K562 (cell line): ENCODE results near the gene WDR27. TPM values are rescaled to one million over a fixed set of nuclear protein-coding genes. Genes with fewer than 3 reads are reported as not detected.

Experiments used
- ATF7 ChIP-seq: fragments of 450-650 bp; IDR thresholded peaks from 2 replicates; pipeline ENCODE4 v1.7.1; 2014; ENCODE audit warnings: mild to moderate bottlenecking, moderate library complexity
- BHLHE40 ChIP-seq: IDR thresholded peaks from 2 replicates; pipeline ENCODE4 v1.6.1; 2011; ENCODE audit warnings: low read length, improper control_type of control experiment
- CC2D1A ChIP-seq: fragments of 450-650 bp; IDR thresholded peaks from 2 replicates; pipeline ENCODE4 v1.6.1; 2017; ENCODE audit warnings: mild to moderate bottlenecking
- CCAR2 ChIP-seq: fragments of 200-400 bp; formaldehyde crosslinking; IDR thresholded peaks from 2 replicates; pipeline ENCODE4 v1.6.1; 2017; ENCODE audit warnings: mild to moderate bottlenecking, low read depth, low read length
- CTBP1 ChIP-seq: fragments of 450-650 bp; IDR thresholded peaks from 2 replicates; pipeline ENCODE4 v1.6.1; 2016; ENCODE audit warnings: borderline replicate concordance
- DACH1 ChIP-seq: fragments of 450-650 bp; IDR thresholded peaks from 2 replicates; pipeline ENCODE4 v1.6.1; 2018; ENCODE audit not compliant: partially characterized antibody
- FOXK1 ChIP-seq: sonication (generic); formaldehyde crosslinking; IDR thresholded peaks from 2 replicates; pipeline ENCODE4 v1.8.0; 2022; ENCODE audit warnings: missing genetic modification reagents, mild to moderate bottlenecking, borderline replicate concordance
- KDM2B ChIP-seq: fragments of 250-450 bp; sonication (Bioruptor Pico); IDR thresholded peaks from 2 replicates; pipeline ENCODE4 v1.8.0; 2021; ENCODE audit warnings: mild to moderate bottlenecking, moderate library complexity
- MCM5 ChIP-seq: fragments of 450-650 bp; IDR thresholded peaks from 2 replicates; pipeline ENCODE4 v1.6.1; 2016; ENCODE audit warnings: low read depth
- MECOM ChIP-seq: fragments of 250-450 bp; sonication (Bioruptor Pico); IDR thresholded peaks from 2 replicates; pipeline ENCODE4 v1.8.0; 2022; ENCODE audit warnings: inconsistent platforms
- NFRKB ChIP-seq: fragments of 450-650 bp; IDR thresholded peaks from 2 replicates; pipeline ENCODE4 v1.6.1; 2016; ENCODE audit warnings: low read depth
- NR2C2 ChIP-seq, 2 experiments: fragments of 200-800 bp in 1 of 2; sonication (Bioruptor generic) in 1 of 2; sonication (generic) in 1 of 2; formaldehyde crosslinking in 1 of 2; IDR thresholded peaks; 2 replicates each; pipeline versions ENCODE4 v1.6.1 to v1.8.0; 2016 to 2022; ENCODE audit warnings: mild to moderate bottlenecking in 1 of 2, missing compliant biosample characterization in 1 of 2, missing genetic modification characterization in 1 of 2, missing genetic modification reagents in 1 of 2
- NR4A1 ChIP-seq, 2 experiments: fragments of 250-450 bp in 1 of 2; fragments of 450-650 bp in 1 of 2; sonication (Bioruptor Pico) in 1 of 2; IDR thresholded peaks; 2 replicates each; pipeline versions ENCODE4 v1.4.0 to v1.6.1; 2016 to 2020; ENCODE audit warnings: mild to moderate bottlenecking in 2 of 2, missing compliant biosample characterization in 1 of 2, missing genetic modification characterization in 1 of 2, moderate library complexity in 1 of 2
- PRMT5 ChIP-seq: sonication (generic); formaldehyde crosslinking; IDR thresholded peaks from 2 replicates; pipeline ENCODE4 v1.5.0; 2020; ENCODE audit warnings: missing genetic modification reagents
- SAFB ChIP-seq: fragments of 200-400 bp; formaldehyde crosslinking; IDR thresholded peaks from 2 replicates; pipeline ENCODE4 v1.6.1; 2017; ENCODE audit warnings: low read depth, low read length, borderline replicate concordance
- SETDB1 ChIP-seq: IDR thresholded peaks from one replicate; pipeline ENCODE4 v1.6.1; 2012; ENCODE audit warnings: low read length, control low read depth, inconsistent platforms
- SRSF3 ChIP-seq: fragments of 200-400 bp; formaldehyde crosslinking; IDR thresholded peaks from 2 replicates; pipeline ENCODE4 v1.6.1; 2016; ENCODE audit warnings: mild to moderate bottlenecking, low read length, moderate library complexity; ENCODE audit not compliant: insufficient read depth
- TEAD1 ChIP-seq, 2 experiments: fragments of 450-650 bp in 1 of 2; sonication (generic) in 1 of 2; formaldehyde crosslinking; IDR thresholded peaks; 2 replicates each; pipeline versions ENCODE4 v1.4.0 to v1.8.0; 2020 to 2022; ENCODE audit warnings: mild to moderate bottlenecking in 2 of 2, missing genetic modification reagents in 1 of 2
- XRCC4 ChIP-seq: IDR thresholded peaks from one replicate; pipeline ENCODE4 v1.6.1; 2011; ENCODE audit not compliant: insufficient read depth, insufficient read length; ENCODE audit errors: extremely low read depth
- ZNF41 ChIP-seq: fragments of 250-450 bp; sonication (Bioruptor Pico); conservative IDR thresholded peaks from 2 replicates; pipeline ENCODE4 v1.4.0; 2020; ENCODE audit warnings: mild to moderate bottlenecking
- ZNF431 ChIP-seq: sonication (generic); formaldehyde crosslinking; IDR thresholded peaks from 2 replicates; pipeline ENCODE4 v1.8.0; 2022; ENCODE audit warnings: mild to moderate bottlenecking, missing genetic modification reagents
- polyA plus RNA-seq, 8 experiments: library from polyadenylated mRNA; depleted of rRNA in 4 of 8; stranded (reverse) in 5 of 8; unstranded in 3 of 8; fragments of >200 nt; fragmentation: Nextera tagmentation in 2 of 8; fragmentation: Illumina TruSeq in 1 of 8; extraction: Ambion mirVana in 2 of 8; extraction: Trizol in 1 of 8; gene quantifications; 2 replicates each; pipeline versions ENCODE4 v1.2.1 to v1.2.3, GENCODE V29; 2011 to 2014; ENCODE audit warnings: inconsistent platforms in 1 of 8, missing spikeins in 1 of 8
- total RNA-seq, 7 experiments: library from RNA; depleted of rRNA in 6 of 7; stranded (reverse); fragments of >200 nt in 6 of 7; fragmentation: Illumina TruSeq in 2 of 7; extraction: Trizol in 2 of 7; gene quantifications; 2 replicates each; pipeline versions ENCODE4 v1.2.1 to v1.2.3, GENCODE V29; 2011 to 2021; ENCODE audit warnings: low replicate concordance in 1 of 7
- TF ChIP-seq, protein P1 (sequence below): fragments of 450-650 bp; IDR thresholded peaks from 2 replicates; pipeline ENCODE4 v1.7.0; 2016; ENCODE audit warnings: borderline replicate concordance
- TF ChIP-seq, protein P2 (sequence below): sonication (generic); IDR thresholded peaks from 2 replicates; pipeline ENCODE4 v1.6.1; 2016
- TF ChIP-seq, protein P3 (sequence below): fragments of 250-450 bp; sonication (Bioruptor Pico); IDR thresholded peaks from 2 replicates; pipeline ENCODE4 v1.5.0; 2022; ENCODE audit warnings: mild to moderate bottlenecking

WDR27 gene
- total and polyA plus RNA-seq, 9 of the 15 experiments (the other 6 are each of a cell fraction or from before 2014, with no cell fraction given) = 4.3 to 77.2 (median 22.7) TPM

DNA sequence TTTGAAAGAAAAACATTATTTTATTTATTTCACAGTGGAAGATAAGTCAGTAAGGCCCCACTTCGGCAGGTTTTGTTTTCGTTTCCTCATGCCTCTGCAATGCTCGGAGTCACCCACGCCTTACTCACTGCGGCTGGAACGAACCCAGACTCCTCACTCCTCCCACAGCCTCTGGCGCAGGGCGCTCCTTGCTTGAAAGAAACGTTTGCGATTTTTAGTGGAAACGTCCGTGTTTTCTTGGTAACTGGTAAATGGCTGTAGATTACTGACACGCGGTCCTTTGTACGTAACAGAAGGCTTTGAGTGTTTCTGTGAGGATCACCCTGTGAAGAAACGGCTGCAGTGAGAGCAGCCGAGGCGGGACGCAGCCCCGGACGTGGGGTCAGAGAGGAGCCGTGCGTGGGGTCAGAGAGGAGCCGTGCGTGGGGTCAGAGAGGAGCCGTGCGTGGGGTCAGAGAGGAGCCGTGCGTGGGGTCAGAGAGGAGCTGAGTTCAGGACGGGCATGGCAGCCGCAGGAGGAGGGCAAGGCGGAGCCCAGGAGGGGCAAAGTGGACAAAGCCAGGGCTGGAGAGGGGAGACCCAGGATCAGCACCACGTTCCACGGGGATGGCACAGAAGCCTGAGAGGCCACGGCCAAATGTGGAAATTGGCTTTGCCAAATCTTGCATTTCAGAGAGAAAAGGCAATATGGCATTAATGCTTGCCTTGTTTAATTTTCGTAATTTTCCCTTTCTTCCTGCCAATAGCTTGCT is 249.5 kb downstream of the WDR27 start (continued):
- TF ChIP-seq SAFB (peak; percentile 82; the same call in 1 of the 2 replicates), BHLHE40 (peak; percentile 61), ZNF41 (no peak), ZNF431 (no peak), PRMT5 (CRISPR knock-in tag) (no peak), KDM2B (CRISPR knock-in tag) (0 out of 2 replicates have a peak, but pooled peaks have one; percentile 32), MECOM (CRISPR knock-in tag) (peak; percentile 52; the same call in 1 of the 2 replicates), CCAR2 (no peak), NFRKB (peak; percentile 61; the same call in 1 of the 2 replicates), FOXK1 (CRISPR knock-in tag) (no peak), DACH1 (no peak), SETDB1 (no peak), NR2C2 (CRISPR knock-in tag; IDR thresholded peaks at IDR 0.05) (peak; percentile 97), NR2C2 (tag; IDR thresholded peaks at IDR 0.05) (peak; percentile 100), NR4A1 (CRISPR knock-in tag; IDR thresholded peaks at IDR 0.05) (no peak), NR4A1 (tag; IDR thresholded peaks at IDR 0.05) (peak; percentile 60; the same call in 1 of the 2 replicates), TEAD1 (CRISPR knock-in tag; IDR thresholded peaks at IDR 0.05) (peak in 1 of 2 experiments; percentile 1; a peak in 1 of 4 replicates), CTBP1 (peak; percentile 37; the same call in 1 of the 2 replicates), XRCC4 (no peak), CC2D1A (peak; percentile 73; the same call in 1 of the 2 replicates), MCM5 (no peak), ATF7 (peak; percentile 56; the same call in 1 of the 2 replicates), SRSF3 (no peak)
- TF ChIP-seq, protein P1, sequence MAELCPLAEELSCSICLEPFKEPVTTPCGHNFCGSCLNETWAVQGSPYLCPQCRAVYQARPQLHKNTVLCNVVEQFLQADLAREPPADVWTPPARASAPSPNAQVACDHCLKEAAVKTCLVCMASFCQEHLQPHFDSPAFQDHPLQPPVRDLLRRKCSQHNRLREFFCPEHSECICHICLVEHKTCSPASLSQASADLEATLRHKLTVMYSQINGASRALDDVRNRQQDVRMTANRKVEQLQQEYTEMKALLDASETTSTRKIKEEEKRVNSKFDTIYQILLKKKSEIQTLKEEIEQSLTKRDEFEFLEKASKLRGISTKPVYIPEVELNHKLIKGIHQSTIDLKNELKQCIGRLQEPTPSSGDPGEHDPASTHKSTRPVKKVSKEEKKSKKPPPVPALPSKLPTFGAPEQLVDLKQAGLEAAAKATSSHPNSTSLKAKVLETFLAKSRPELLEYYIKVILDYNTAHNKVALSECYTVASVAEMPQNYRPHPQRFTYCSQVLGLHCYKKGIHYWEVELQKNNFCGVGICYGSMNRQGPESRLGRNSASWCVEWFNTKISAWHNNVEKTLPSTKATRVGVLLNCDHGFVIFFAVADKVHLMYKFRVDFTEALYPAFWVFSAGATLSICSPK = no peak
- TF ChIP-seq, protein P2, sequence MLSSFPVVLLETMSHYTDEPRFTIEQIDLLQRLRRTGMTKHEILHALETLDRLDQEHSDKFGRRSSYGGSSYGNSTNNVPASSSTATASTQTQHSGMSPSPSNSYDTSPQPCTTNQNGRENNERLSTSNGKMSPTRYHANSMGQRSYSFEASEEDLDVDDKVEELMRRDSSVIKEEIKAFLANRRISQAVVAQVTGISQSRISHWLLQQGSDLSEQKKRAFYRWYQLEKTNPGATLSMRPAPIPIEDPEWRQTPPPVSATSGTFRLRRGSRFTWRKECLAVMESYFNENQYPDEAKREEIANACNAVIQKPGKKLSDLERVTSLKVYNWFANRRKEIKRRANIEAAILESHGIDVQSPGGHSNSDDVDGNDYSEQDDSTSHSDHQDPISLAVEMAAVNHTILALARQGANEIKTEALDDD = no peak
- TF ChIP-seq, protein P3, sequence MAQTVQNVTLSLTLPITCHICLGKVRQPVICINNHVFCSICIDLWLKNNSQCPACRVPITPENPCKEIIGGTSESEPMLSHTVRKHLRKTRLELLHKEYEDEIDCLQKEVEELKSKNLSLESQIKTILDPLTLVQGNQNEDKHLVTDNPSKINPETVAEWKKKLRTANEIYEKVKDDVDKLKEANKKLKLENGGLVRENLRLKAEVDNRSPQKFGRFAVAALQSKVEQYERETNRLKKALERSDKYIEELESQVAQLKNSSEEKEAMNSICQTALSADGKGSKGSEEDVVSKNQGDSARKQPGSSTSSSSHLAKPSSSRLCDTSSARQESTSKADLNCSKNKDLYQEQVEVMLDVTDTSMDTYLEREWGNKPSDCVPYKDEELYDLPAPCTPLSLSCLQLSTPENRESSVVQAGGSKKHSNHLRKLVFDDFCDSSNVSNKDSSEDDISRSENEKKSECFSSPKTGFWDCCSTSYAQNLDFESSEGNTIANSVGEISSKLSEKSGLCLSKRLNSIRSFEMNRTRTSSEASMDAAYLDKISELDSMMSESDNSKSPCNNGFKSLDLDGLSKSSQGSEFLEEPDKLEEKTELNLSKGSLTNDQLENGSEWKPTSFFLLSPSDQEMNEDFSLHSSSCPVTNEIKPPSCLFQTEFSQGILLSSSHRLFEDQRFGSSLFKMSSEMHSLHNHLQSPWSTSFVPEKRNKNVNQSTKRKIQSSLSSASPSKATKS = no peak
